Calu3 (cell line): ENCODE data around the gene TMEM151B. TPM values are rescaled to one million over a fixed set of nuclear protein-coding genes. Genes with fewer than 3 reads are reported as not detected.

Experiments
- BruUV-seq: library from RNA; stranded (reverse); fragments of 400-500 nt; replicated peaks from 2 replicates; lab custom pipeline; 2021; lab: Mats Ljungman, UMichigan
- CTCF ChIA-PET: fragments of 300-600 bp; sonication (Branson Sonifier 250); formaldehyde crosslinking; loops from one replicate; lab custom pipeline; 2022; ENCODE audit warnings: antibody characterized with exemption; lab: Charles Lee
- DNase-seq: peaks from one replicate; pipeline ENCODE4 v3.0.0; 2022
- H3K27ac Mint-ChIP-seq: one replicate; pipeline ENCODE4 v1.8.0; 2022; ENCODE audit warnings: mixed read lengths; ENCODE audit not compliant: unreplicated experiment
- H3K27me3 Mint-ChIP-seq: one replicate; pipeline ENCODE4 v1.8.0; 2022; ENCODE audit warnings: mixed read lengths; ENCODE audit not compliant: unreplicated experiment
- H3K36me3 Mint-ChIP-seq: one replicate; pipeline ENCODE4 v1.8.0; 2022; ENCODE audit warnings: mild to moderate bottlenecking, moderate library complexity, mixed read lengths; ENCODE audit not compliant: insufficient read depth, unreplicated experiment
- H3K4me1 Mint-ChIP-seq: one replicate; pipeline ENCODE4 v1.8.0; 2022; ENCODE audit warnings: mild to moderate bottlenecking, low read depth, mixed read lengths; ENCODE audit not compliant: unreplicated experiment
- H3K4me3 Mint-ChIP-seq: one replicate; pipeline ENCODE4 v1.8.0; 2022; ENCODE audit warnings: mild to moderate bottlenecking, low read depth, moderate library complexity, mixed read lengths; ENCODE audit not compliant: unreplicated experiment
- H3K9me3 Mint-ChIP-seq: one replicate; pipeline ENCODE4 v1.8.0; 2022; ENCODE audit warnings: low read depth, mixed read lengths; ENCODE audit not compliant: unreplicated experiment
- intact Hi-C: fragments of 100-400 bp; cut with micrococcal nuclease; formaldehyde crosslinking; loops from one replicate; pipeline ENCODE4 v1.10.0; 2022; ENCODE audit not compliant: unreplicated experiment
- total RNA-seq: library from RNA; stranded (reverse); gene quantifications from 2 replicates; pipeline ENCODE4 v1.2.3, GENCODE V29; 2022
- TF ChIP-seq, protein P1 (sequence below): fragments of 200-600 bp; IDR thresholded peaks from one replicate; pipeline ENCODE4 v1.8.0; 2022; ENCODE audit warnings: antibody characterized with exemption; ENCODE audit not compliant: unreplicated experiment

TMEM151B gene
- total RNA-seq, 1 experiment from 2014 or later, result not detected

GRCh38 chr6:44309631-44310030, 39.4 kb downstream of the TMEM151B start:
- peaks cover 2% of the 10 kb centered on the region for H3K27me3 Mint-ChIP-seq
- no TSS peak for BruUV-seq
- no peak for DNase-seq
- H3K36me3 Mint-ChIP-seq, result peaks cover 36% of the 10 kb centered on the region
- TF ChIP-seq, protein P1, sequence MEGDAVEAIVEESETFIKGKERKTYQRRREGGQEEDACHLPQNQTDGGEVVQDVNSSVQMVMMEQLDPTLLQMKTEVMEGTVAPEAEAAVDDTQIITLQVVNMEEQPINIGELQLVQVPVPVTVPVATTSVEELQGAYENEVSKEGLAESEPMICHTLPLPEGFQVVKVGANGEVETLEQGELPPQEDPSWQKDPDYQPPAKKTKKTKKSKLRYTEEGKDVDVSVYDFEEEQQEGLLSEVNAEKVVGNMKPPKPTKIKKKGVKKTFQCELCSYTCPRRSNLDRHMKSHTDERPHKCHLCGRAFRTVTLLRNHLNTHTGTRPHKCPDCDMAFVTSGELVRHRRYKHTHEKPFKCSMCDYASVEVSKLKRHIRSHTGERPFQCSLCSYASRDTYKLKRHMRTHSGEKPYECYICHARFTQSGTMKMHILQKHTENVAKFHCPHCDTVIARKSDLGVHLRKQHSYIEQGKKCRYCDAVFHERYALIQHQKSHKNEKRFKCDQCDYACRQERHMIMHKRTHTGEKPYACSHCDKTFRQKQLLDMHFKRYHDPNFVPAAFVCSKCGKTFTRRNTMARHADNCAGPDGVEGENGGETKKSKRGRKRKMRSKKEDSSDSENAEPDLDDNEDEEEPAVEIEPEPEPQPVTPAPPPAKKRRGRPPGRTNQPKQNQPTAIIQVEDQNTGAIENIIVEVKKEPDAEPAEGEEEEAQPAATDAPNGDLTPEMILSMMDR, result no peak
- no peak overlapping the region for H3K4me3 Mint-ChIP-seq
- H3K27ac Mint-ChIP-seq, result no peak overlapping the region
- peaks cover 10% of the 10 kb centered on the region for H3K4me1 Mint-ChIP-seq
- CTCF ChIA-PET, result no interaction called here
- H3K9me3 Mint-ChIP-seq, result no peaks in the 10 kb centered on the region
- intact Hi-C loops, result no loop called here

DNA sequence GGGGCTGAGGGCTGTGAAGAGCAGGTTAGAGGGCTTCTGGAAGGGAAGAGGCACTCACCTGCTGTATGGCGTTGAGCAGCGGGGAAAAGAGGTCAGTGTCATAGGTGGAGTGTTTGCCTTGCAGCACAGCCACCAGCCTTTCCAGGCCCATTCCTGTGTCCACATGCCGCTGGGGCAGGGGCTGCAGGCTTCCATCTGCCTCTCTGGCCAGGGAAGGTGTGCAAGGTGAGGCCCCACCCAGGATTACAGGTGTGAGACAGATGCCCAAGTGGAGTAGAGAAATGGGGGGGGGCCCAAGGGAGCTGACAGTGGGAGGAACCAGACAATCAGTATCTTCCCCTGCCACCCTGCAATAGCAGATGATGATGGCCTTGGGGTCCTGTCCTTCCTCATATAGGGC, 40.0 kb downstream of the TMEM151B start:
- Mint-ChIP-seq H3K4me3 (no peak overlapping the region), H3K36me3 (peaks cover 36% of the 10 kb centered on the region), H3K9me3 (no peaks in the 10 kb centered on the region), H3K27me3 (peaks cover 8% of the 10 kb centered on the region), H3K4me1 (peaks cover 10% of the 10 kb centered on the region), H3K27ac (no peak overlapping the region)
- TF ChIP-seq, protein P1, result no peak
- no peak for DNase-seq
- no TSS peak for BruUV-seq
- intact Hi-C loops, result no loop called here
- CTCF ChIA-PET, result no interaction called here

- CTCF ChIA-PET, result no interaction called here
- intact Hi-C loops, result no loop called here
- BruUV-seq, result no TSS peak
- no peak overlapping the region for H3K27ac Mint-ChIP-seq
- TF ChIP-seq, protein P1, result no peak
- peaks cover 19% of the 10 kb centered on the region for H3K27me3 Mint-ChIP-seq
- H3K4me1 Mint-ChIP-seq, result peaks cover 10% of the 10 kb centered on the region
- DNase-seq, result no peak
- H3K36me3 Mint-ChIP-seq, result peaks cover 32% of the 10 kb centered on the region
- no peaks in the 10 kb centered on the region for H3K9me3 Mint-ChIP-seq
- H3K4me3 Mint-ChIP-seq, result no peak overlapping the region
These were observed 41.1 kb downstream of the TMEM151B start for GRCh38 chr6:44311304-44311703.

- H3K9me3 Mint-ChIP-seq, result no peaks in the 10 kb centered on the region
- H3K4me1 Mint-ChIP-seq, result peaks cover 10% of the 10 kb centered on the region
- TF ChIP-seq, protein P1, result no peak
- peaks cover 23% of the 10 kb centered on the region for H3K27me3 Mint-ChIP-seq
- CTCF ChIA-PET, result interaction anchor here (1.3 to 1.6 kb wide), 2 partner anchors 28 to 44 kb away, joined by 4 to 5 read pairs; no protein-coding TSS in a partner anchor
- intact Hi-C loops, result no loop called here
- peaks cover 32% of the 10 kb centered on the region for H3K36me3 Mint-ChIP-seq
- no TSS peak for BruUV-seq
- peak overlapping the region; percentile 96 for H3K4me3 Mint-ChIP-seq
- H3K27ac Mint-ChIP-seq, result no peak overlapping the region
- no peak for DNase-seq
These were observed 41.5 kb downstream of the TMEM151B start for GRCh38 chr6:44311767-44312166.
